ENCODE measurements around the gene CBL.

DNA sequence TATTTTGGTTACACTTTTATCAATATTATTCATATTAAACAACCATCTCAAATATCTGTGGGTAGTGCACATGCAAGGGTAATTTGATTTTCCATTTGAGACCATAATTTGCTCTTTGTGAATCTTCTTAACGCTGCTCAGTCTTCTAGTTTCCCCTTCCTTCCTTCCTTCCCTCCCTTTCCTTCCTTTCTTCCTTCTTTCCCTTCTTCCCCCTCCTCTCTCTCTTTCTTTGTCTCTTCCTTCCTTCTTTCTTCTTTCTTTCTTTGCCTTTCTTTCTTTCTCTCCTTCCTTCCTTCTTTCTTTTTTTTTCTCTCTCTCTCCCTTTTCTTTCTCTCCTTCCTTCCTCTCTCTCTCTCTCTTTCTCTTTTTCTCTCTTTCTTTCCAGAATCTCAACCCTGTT lies 124.1 kb downstream of the CBL start:
- no peak for TF ChIP-seq CTCF (conservative IDR thresholded peaks at IDR 0.05)
- TF ChIP-seq ZFX (IDR thresholded peaks at IDR 0.05): no peak
